AG09309 (cell line): ENCODE data around the gene POLG.

Experiments
- DNase-seq: peaks from one replicate; pipeline ENCODE4 v3.0.0-alpha.2; 2010; ENCODE audit warnings: low read depth
- H3K4me3 ChIP-seq: 2 replicates; pipeline ENCODE4 v1.5.1; 2011; ENCODE audit warnings: mild to moderate bottlenecking, low read depth, low read length, moderate library complexity; ENCODE audit not compliant: control insufficient read depth
- CTCF ChIP-seq: IDR thresholded peaks from 2 replicates; pipeline ENCODE4 v1.5.1; 2011; ENCODE audit warnings: mild to moderate bottlenecking, low read depth, low read length, inconsistent platforms; ENCODE audit not compliant: insufficient read depth, control insufficient read depth; ENCODE audit errors: missing control alignments

Gene POLG

GRCh38 chr15:89379251-89379695 lies 44.6 kb upstream of the POLG start:
- no peak for DNase-seq
- TF ChIP-seq CTCF: no peak
- H3K4me3 ChIP-seq: no peak overlapping the region

- no peak for TF ChIP-seq CTCF
- no peak overlapping the region for H3K4me3 ChIP-seq
- DNase-seq: no peak
Observed at GRCh38 chr15:89378296-89379151, 43.9 kb upstream of the POLG start.

GRCh38 chr15:89377842-89378295 lies 43.2 kb upstream of the POLG start:
- no peak overlapping the region for H3K4me3 ChIP-seq
- no peak for TF ChIP-seq CTCF
- DNase-seq: no peak

- TF ChIP-seq CTCF: no peak
- H3K4me3 ChIP-seq: no peak overlapping the region
Observed at GRCh38 chr15:89377024-89377841, 42.6 kb upstream of the POLG start.

GRCh38 chr15:89376388-89376787 lies 41.8 kb upstream of the POLG start:
- no peak for DNase-seq
- no peak for TF ChIP-seq CTCF
- H3K4me3 ChIP-seq: no peak overlapping the region

More at GRCh38 chr15:89377024-89377841, 42.6 kb upstream of the POLG start:
- no peak for DNase-seq

- no peak for DNase-seq
- H3K4me3 ChIP-seq: no peak overlapping the region
- no peak for TF ChIP-seq CTCF
Observed at GRCh38 chr15:89375093-89376005, 40.7 kb upstream of the POLG start.
